ENCODE results near the gene PARD3B. TPM values are rescaled to one million over a fixed set of nuclear protein-coding genes. Genes with fewer than 3 reads are reported as not detected.

The PARD3B gene
- polyA plus RNA-seq, 3 donors = not detected

GRCh38 chr2:204853905-204854304 lies 308.6 kb downstream of the PARD3B start:
- H3K27me3 ChIP-seq (ENCODE audit: control insufficient read depth in 2 of 2, insufficient read depth in 2 of 2, low read length in 2 of 2) = no peaks in the 10 kb centered on the region
- Mint-ChIP-seq H3K9me3 (peaks cover 0 to 8% (median 2%) of the 10 kb centered on the region in 7 donors), H3K27me3 (ENCODE audit: low read depth in 3 of 3) (peaks cover 0 to 2% (median 0%) of the 10 kb centered on the region in 3 donors), H3K27ac (no peak overlapping the region), H3K36me3 (no peaks in the 10 kb centered on the region), H3K4me3 (no peak overlapping the region), H3K4me1 (no peaks in the 10 kb centered on the region)
- no peak overlapping the region for H3K4me3 ChIP-seq (replicated peaks in 1 of 3; ENCODE audit: low read depth in 2 of 3, low read length in 3 of 3)
- no peak overlapping the region for H3K27ac ChIP-seq (ENCODE audit: low read depth in 1 of 2, low read length in 2 of 2)
- TF ChIP-seq CTCF (IDR thresholded peaks at IDR 0.05) = no peak
- no peaks in the 10 kb centered on the region for H3K4me1 ChIP-seq (ENCODE audit: control insufficient read depth in 1 of 2, insufficient read depth in 2 of 2, low read length in 2 of 2)
- intact Hi-C loops (cut with micrococcal nuclease) = no loop called here
- no peak overlapping the region for H3K4me2 ChIP-seq (replicated peaks; ENCODE audit: extremely low read depth, low read length, poor library complexity, severe bottlenecking)
- no peak for DNase-seq
- H3K9ac ChIP-seq (ENCODE audit: insufficient read depth, low read length, poor library complexity, severe bottlenecking) = no peak overlapping the region
- H3K36me3 ChIP-seq (replicated peaks in 1 of 2; ENCODE audit: control insufficient read depth in 1 of 2, insufficient read depth in 2 of 2, low read length in 2 of 2) = no peaks in the 10 kb centered on the region
- no peaks in the 10 kb centered on the region for H3K79me2 ChIP-seq (ENCODE audit: insufficient read depth, low read length)
- no peak overlapping the region for H2AFZ ChIP-seq (ENCODE audit: insufficient read depth, low read depth, low read length, poor library complexity, severe bottlenecking)
- no peaks in the 10 kb centered on the region for H4K20me1 ChIP-seq (ENCODE audit: insufficient read depth, low read length)
- 92% methylated on average over 1 of the region's 1 CpG for WGBS (ENCODE audit: insufficient coverage)
- no peaks in the 10 kb centered on the region for H3K9me3 ChIP-seq (replicated peaks in 1 of 2; ENCODE audit: control insufficient read depth in 1 of 2, insufficient read depth in 1 of 2, low read length in 2 of 2)

GRCh38 chr2:204860274-204860673 lies 315.0 kb downstream of the PARD3B start:
- Histone ChIP-seq H3K27me3 (ENCODE audit: control insufficient read depth in 2 of 2, insufficient read depth in 2 of 2, low read length in 2 of 2) (no peaks in the 10 kb centered on the region), H3K9ac (ENCODE audit: insufficient read depth, low read length, poor library complexity, severe bottlenecking) (no peak overlapping the region), H3K4me2 (replicated peaks; ENCODE audit: extremely low read depth, low read length, poor library complexity, severe bottlenecking) (no peak overlapping the region), H4K20me1 (ENCODE audit: insufficient read depth, low read length) (no peaks in the 10 kb centered on the region), H3K4me3 (replicated peaks in 1 of 3; ENCODE audit: low read depth in 2 of 3, low read length in 3 of 3) (no peak overlapping the region), H3K79me2 (ENCODE audit: insufficient read depth, low read length) (no peaks in the 10 kb centered on the region), H3K27ac (ENCODE audit: low read depth in 1 of 2, low read length in 2 of 2) (no peak overlapping the region), H3K9me3 (replicated peaks in 1 of 2; ENCODE audit: control insufficient read depth in 1 of 2, insufficient read depth in 1 of 2, low read length in 2 of 2) (no peaks in the 10 kb centered on the region), H3K4me1 (ENCODE audit: control insufficient read depth in 1 of 2, insufficient read depth in 2 of 2, low read length in 2 of 2) (no peaks in the 10 kb centered on the region), H2AFZ (ENCODE audit: insufficient read depth, low read depth, low read length, poor library complexity, severe bottlenecking) (no peak overlapping the region), H3K36me3 (replicated peaks in 1 of 2; ENCODE audit: control insufficient read depth in 1 of 2, insufficient read depth in 2 of 2, low read length in 2 of 2) (no peaks in the 10 kb centered on the region)
- Mint-ChIP-seq H3K9me3 (peaks cover 0 to 7% (median 2%) of the 10 kb centered on the region in 7 donors), H3K4me1 (no peaks in the 10 kb centered on the region), H3K27me3 (ENCODE audit: low read depth in 3 of 3) (peaks cover 0 to 2% (median 1%) of the 10 kb centered on the region in 3 donors), H3K4me3 (no peak overlapping the region), H3K27ac (no peak overlapping the region), H3K36me3 (no peaks in the 10 kb centered on the region)
- TF ChIP-seq CTCF (IDR thresholded peaks at IDR 0.05) = no peak
- intact Hi-C loops (cut with micrococcal nuclease) = no loop called here
- no peak for DNase-seq
- 88% methylated on average over 6 of the region's 6 CpGs for WGBS (ENCODE audit: insufficient coverage)

Measured in CD14-positive monocyte (primary cell).